Smooth muscle cell (in vitro differentiated cells): ENCODE data around the gene ATP1A2. TPM values are rescaled to one million over a fixed set of nuclear protein-coding genes. Genes with fewer than 3 reads are reported as not detected.

Experiments
- DNase-seq: peaks from one replicate; lab custom pipeline; 2025; ENCODE audit not compliant: unreplicated experiment; lab: John Stamatoyannopoulos, UW
- H2AFZ ChIP-seq: fragments of 200-600 bp; sonication (generic); 2 replicates; pipeline ENCODE4 v1.6.0; 2016; ENCODE audit warnings: antibody characterized with exemption, low read depth, mild to moderate bottlenecking
- H3F3A ChIP-seq: fragments of 200-600 bp; sonication (generic); 2 replicates; pipeline ENCODE4 v1.6.0; 2017; ENCODE audit warnings: antibody characterized with exemption, low read depth
- H3K27ac ChIP-seq: fragments of 200-600 bp; sonication (generic); 2 replicates; pipeline ENCODE4 v1.5.1; 2016; ENCODE audit warnings: low read depth, mild to moderate bottlenecking
- H3K27me3 ChIP-seq: fragments of 200-600 bp; sonication (generic); 2 replicates; pipeline ENCODE4 v1.6.1; 2016; ENCODE audit warnings: low read depth, mild to moderate bottlenecking
- H3K36me3 ChIP-seq: fragments of 200-600 bp; sonication (generic); 2 replicates; pipeline ENCODE4 v1.5.1; 2016; ENCODE audit warnings: low read depth
- H3K4me1 ChIP-seq: fragments of 200-600 bp; sonication (generic); 2 replicates; pipeline ENCODE4 v1.5.1; 2016; ENCODE audit warnings: low read depth
- H3K4me2 ChIP-seq: fragments of 200-600 bp; sonication (generic); 2 replicates; pipeline ENCODE4 v1.6.0; 2016; ENCODE audit warnings: mild to moderate bottlenecking
- H3K4me3 ChIP-seq: fragments of 200-600 bp; sonication (generic); 2 replicates; pipeline ENCODE4 v1.5.1; 2016; ENCODE audit warnings: mild to moderate bottlenecking
- H3K79me2 ChIP-seq: fragments of 200-600 bp; sonication (generic); 2 replicates; pipeline ENCODE4 v1.6.0; 2016; ENCODE audit warnings: low read depth, mild to moderate bottlenecking
- H3K9ac ChIP-seq: fragments of 200-600 bp; sonication (generic); 2 replicates; pipeline ENCODE4 v1.6.0; 2016; ENCODE audit warnings: low read depth
- H3K9me3 ChIP-seq: fragments of 200-600 bp; sonication (generic); replicated peaks from 2 replicates; pipeline ENCODE4 v1.5.1; 2016; ENCODE audit warnings: low read depth
- H4K20me1 ChIP-seq: fragments of 200-600 bp; sonication (generic); 2 replicates; pipeline ENCODE4 v1.6.0; 2016; ENCODE audit warnings: low read depth
- WGBS: methylation state at CpG from one replicate; pipeline ENCODE4 v1.1.7; 2016; ENCODE audit warnings: low lambda C conversion rate; 5-methylcytosine and 5-hydroxymethylcytosine counted together
- polyA plus RNA-seq: library from polyadenylated mRNA; unstranded; fragments of >200 nt; fragmentation: Nextera tagmentation; extraction: Ambion mirVana; gene quantifications from 2 replicates; pipeline ENCODE4 v1.2.1, GENCODE V29; 2016
- total RNA-seq: library from RNA; depleted of rRNA; stranded (reverse); fragments of >200 nt; gene quantifications from 2 replicates; pipeline ENCODE4 v1.2.3, GENCODE V29; 2014
- TF ChIP-seq, protein P1 (sequence below): fragments of 200-600 bp; sonication (generic); IDR thresholded peaks from 2 replicates; pipeline ENCODE4 v1.5.1; 2017; ENCODE audit warnings: borderline replicate concordance, mild to moderate bottlenecking, antibody characterized with exemption; ENCODE audit not compliant: insufficient read depth, poor library complexity, severe bottlenecking

Gene ATP1A2
- total and polyA plus RNA-seq, 2 experiments from 2014 or later: not detected

DNA sequence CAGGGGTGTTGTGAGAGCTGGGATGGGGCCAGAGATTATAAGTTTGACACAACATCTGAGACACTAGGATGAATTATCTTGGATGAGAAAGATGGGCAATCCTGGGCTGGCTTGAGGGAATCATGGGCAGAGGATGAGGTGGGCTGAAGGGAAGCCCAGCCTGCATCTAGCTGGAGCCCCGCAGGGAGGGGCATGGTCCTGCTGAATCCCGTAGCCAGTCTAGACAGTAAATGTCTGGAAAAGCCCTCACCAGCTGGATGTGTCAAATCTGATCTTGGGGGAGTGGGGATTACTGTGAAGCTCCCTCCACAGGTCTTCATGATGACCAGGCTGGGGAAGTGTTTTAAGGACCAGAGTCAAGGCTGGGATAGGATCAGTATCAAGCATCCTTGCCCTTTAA lies 71.2 kb downstream of the ATP1A2 start:
- no peak for DNase-seq

DNA sequence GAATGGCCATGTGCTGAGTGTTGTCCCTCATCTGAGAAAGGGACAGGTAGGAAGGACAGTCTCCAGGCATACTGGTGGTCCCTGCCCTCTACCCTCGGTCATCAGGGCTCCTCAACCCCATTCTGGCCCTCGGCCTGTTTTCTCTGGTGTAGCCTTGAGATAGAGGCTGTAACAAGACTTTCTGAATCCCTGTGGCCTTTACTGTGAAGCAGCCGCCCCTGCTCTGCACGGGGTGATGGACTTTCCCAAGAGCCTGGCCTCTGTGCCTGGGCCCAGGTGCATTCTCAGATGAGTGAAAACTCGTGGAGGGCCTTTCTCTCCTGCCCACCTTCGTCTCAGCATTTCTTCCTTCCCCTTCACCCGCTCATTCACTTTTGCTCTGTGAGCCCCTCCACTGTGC lies 71.8 kb downstream of the ATP1A2 start:
- no peak for DNase-seq
- peaks cover under 1% of the 10 kb centered on the region for H3K4me1 ChIP-seq
- no peaks in the 10 kb centered on the region for H3K9me3 ChIP-seq
- H3K36me3 ChIP-seq: no peaks in the 10 kb centered on the region
- 88% methylated on average over 7 of the region's 7 CpGs for WGBS
- H3K27me3 ChIP-seq: no peaks in the 10 kb centered on the region
- no peak overlapping the region for H3K4me2 ChIP-seq
- no peaks in the 10 kb centered on the region for H4K20me1 ChIP-seq
- no peaks in the 10 kb centered on the region for H3F3A ChIP-seq
- no peak overlapping the region for H3K4me3 ChIP-seq
- no peaks in the 10 kb centered on the region for H3K79me2 ChIP-seq
- H2AFZ ChIP-seq: no peak overlapping the region
- H3K9ac ChIP-seq: no peak overlapping the region
- TF ChIP-seq, protein P1, sequence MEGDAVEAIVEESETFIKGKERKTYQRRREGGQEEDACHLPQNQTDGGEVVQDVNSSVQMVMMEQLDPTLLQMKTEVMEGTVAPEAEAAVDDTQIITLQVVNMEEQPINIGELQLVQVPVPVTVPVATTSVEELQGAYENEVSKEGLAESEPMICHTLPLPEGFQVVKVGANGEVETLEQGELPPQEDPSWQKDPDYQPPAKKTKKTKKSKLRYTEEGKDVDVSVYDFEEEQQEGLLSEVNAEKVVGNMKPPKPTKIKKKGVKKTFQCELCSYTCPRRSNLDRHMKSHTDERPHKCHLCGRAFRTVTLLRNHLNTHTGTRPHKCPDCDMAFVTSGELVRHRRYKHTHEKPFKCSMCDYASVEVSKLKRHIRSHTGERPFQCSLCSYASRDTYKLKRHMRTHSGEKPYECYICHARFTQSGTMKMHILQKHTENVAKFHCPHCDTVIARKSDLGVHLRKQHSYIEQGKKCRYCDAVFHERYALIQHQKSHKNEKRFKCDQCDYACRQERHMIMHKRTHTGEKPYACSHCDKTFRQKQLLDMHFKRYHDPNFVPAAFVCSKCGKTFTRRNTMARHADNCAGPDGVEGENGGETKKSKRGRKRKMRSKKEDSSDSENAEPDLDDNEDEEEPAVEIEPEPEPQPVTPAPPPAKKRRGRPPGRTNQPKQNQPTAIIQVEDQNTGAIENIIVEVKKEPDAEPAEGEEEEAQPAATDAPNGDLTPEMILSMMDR: no peak
- no peak overlapping the region for H3K27ac ChIP-seq

More for the DNA sequence above, 71.2 kb downstream of the ATP1A2 start:
- Histone ChIP-seq H3K36me3 (no peaks in the 10 kb centered on the region), H3K4me1 (no peaks in the 10 kb centered on the region), H3K4me3 (no peak overlapping the region), H3F3A (no peaks in the 10 kb centered on the region), H3K79me2 (no peaks in the 10 kb centered on the region), H4K20me1 (no peaks in the 10 kb centered on the region), H3K9me3 (no peaks in the 10 kb centered on the region), H3K27me3 (no peaks in the 10 kb centered on the region), H3K4me2 (no peak overlapping the region), H3K27ac (no peak overlapping the region), H3K9ac (no peak overlapping the region), H2AFZ (no peak overlapping the region)
- WGBS: 60% methylated on average over 2 of the region's 2 CpGs
- TF ChIP-seq, protein P1: no peak

DNA sequence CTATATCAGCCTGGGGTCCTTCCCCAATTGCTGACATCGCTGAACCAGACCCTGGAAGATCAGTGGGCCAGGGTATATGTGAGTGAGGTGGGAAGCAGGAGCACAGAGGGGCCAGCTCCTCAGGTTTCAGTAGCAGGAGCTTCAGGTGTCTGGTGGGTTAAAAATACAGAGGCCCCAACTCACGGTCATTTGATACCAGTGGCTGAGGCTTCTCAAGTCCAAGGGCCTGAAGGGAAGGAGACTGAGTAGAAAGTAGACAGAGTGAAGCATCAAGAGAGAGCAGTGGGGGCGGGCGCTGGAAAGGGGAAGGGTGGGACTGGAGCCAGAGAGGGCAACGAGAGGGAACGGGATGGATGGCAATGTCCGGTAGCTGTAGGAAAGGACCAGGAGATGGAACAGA lies 72.8 kb downstream of the ATP1A2 start:
- Histone ChIP-seq H2AFZ (no peak overlapping the region), H3K4me3 (no peak overlapping the region), H3F3A (no peaks in the 10 kb centered on the region), H4K20me1 (no peaks in the 10 kb centered on the region), H3K9me3 (no peaks in the 10 kb centered on the region), H3K79me2 (no peaks in the 10 kb centered on the region), H3K27me3 (no peaks in the 10 kb centered on the region), H3K9ac (no peak overlapping the region), H3K36me3 (no peaks in the 10 kb centered on the region), H3K4me1 (peaks cover 7% of the 10 kb centered on the region), H3K27ac (no peak overlapping the region), H3K4me2 (no peak overlapping the region)
- TF ChIP-seq, protein P1: no peak
- DNase-seq: no peak
- 93% methylated on average over 7 of the region's 7 CpGs for WGBS

DNA sequence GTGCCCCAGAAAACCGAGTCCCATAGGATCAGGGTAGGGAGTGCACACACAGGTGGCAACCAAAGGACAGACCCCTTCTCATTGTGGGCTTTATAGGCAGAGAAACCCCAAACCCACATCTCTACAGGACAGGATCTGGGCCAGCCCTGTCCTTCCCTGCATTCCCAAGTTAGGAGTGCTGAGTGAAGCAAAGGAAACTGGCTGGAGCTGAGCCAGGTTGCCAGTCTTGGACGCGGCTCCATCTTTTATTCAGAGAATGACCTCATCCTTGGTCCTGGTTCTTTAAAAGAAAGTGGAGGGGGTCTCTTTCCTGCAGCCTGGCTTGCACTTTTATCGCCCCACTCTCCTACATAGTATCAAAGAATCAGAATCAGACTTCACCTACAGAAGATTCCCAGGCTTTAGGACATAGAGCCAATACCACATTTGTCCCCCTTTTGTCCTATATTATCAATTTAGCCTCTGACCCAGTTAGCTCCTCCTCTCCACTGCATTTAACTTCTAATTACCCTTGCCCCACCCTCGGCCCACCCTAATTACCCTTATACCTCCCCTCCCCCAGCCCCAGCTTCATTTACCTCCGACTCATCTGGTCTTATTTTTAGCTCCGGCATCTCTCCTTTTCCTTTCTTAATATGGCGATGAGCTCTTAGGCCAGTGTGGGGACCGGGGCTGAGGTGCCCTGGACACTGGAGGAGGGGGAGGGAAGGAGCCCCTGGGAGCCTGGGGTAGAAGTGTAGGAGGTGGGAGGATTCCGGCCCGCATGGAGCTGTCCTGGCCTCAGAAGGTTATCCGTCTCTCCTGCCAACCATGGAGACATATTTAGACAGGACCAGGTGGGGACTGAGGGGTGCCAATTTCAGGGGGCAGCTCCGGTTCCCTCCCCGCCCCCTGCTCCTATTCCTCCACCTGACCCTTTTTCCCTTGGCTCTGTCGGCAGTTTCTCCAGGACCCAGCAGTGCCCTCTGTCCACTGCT lies 74.4 kb downstream of the ATP1A2 start, which contains the start of gene CASQ1:
Gene CASQ1 (plus strand): TSS at position 927 of the 977 bp plus-strand sequence. CDS start 177 bp downstream, outside the sequence.
- Histone ChIP-seq H3K36me3 (no peaks in the 10 kb centered on the region), H3F3A (no peaks in the 10 kb centered on the region), H3K9me3 (no peaks in the 10 kb centered on the region), H4K20me1 (no peaks in the 10 kb centered on the region), H3K4me1 (peaks cover 10% of the 10 kb centered on the region), H3K4me2 (no peak within 1 kb of the TSS), H3K79me2 (no peaks in the 10 kb centered on the region), H2AFZ (no peak within 1 kb of the TSS), H3K9ac (no peak within 1 kb of the TSS), H3K4me3 (no peak within 1 kb of the TSS), H3K27me3 (no peaks in the 10 kb centered on the region), H3K27ac (no peak within 1 kb of the TSS)
- TF ChIP-seq, protein P1: no peak
- no peak for DNase-seq
- 72% methylated on average over 15 of the region's 15 CpGs for WGBS
